Stimulated activated CD8-positive, alpha-beta memory T cell treated with anti-CD3 and anti-CD28 coated beads, Interleukin-12 subunit alpha, Interleukin-12 subunit beta, amount 100 ng/mL, for 24 hours (primary cell): ENCODE data around the gene SLC6A18.

Experiments
- DNase-seq: peaks from one replicate; pipeline ENCODE4 v3.0.0-alpha.2; 2020; ENCODE audit errors: extremely low read depth

SLC6A18 gene

GRCh38 chr5:1225081-1225480 lies at the start of gene SLC6A18:
Gene SLC6A18 (plus strand): TSS chr5:1225381. CDS start chr5:1225478, 97 bp downstream.
- DNase-seq: no peak

GRCh38 chr5:1175801-1176472 lies 49.2 kb upstream of the SLC6A18 start:
- DNase-seq: no peak

- DNase-seq: no peak
Observed at GRCh38 chr5:1176473-1177391, 48.4 kb upstream of the SLC6A18 start.

- no peak for DNase-seq
Observed at GRCh38 chr5:1177826-1178528, 47.2 kb upstream of the SLC6A18 start.

GRCh38 chr5:1178529-1179382 lies 46.4 kb upstream of the SLC6A18 start:
- no peak for DNase-seq

- no peak for DNase-seq
Observed at GRCh38 chr5:1179383-1179715, 45.8 kb upstream of the SLC6A18 start.

- no peak for DNase-seq
Observed at GRCh38 chr5:1180096-1180495, 45.1 kb upstream of the SLC6A18 start.

GRCh38 chr5:1180841-1181271 lies 44.3 kb upstream of the SLC6A18 start:
- DNase-seq: no peak

- DNase-seq: no peak
Observed at GRCh38 chr5:1181451-1182359, 43.5 kb upstream of the SLC6A18 start.

- DNase-seq: no peak
Observed at GRCh38 chr5:1182360-1182632, 42.9 kb upstream of the SLC6A18 start.

GRCh38 chr5:1182633-1183423 lies 42.4 kb upstream of the SLC6A18 start:
- no peak for DNase-seq

- no peak for DNase-seq
Observed at GRCh38 chr5:1183424-1184162, 41.6 kb upstream of the SLC6A18 start.

GRCh38 chr5:1184163-1184470 lies 41.1 kb upstream of the SLC6A18 start:
- no peak for DNase-seq

- DNase-seq: no peak
Observed at GRCh38 chr5:1184481-1184880, 40.7 kb upstream of the SLC6A18 start.

GRCh38 chr5:1185038-1185627 lies 40.0 kb upstream of the SLC6A18 start:
- no peak for DNase-seq

- no peak for DNase-seq
Observed at GRCh38 chr5:1185629-1186350, 39.4 kb upstream of the SLC6A18 start.

- DNase-seq: no peak
Observed at GRCh38 chr5:1186351-1187233, 38.6 kb upstream of the SLC6A18 start.
